ENCODE measurements around the gene ASCC3. TPM values are rescaled to one million over a fixed set of nuclear protein-coding genes. Genes with fewer than 3 reads are reported as not detected.

The ASCC3 gene
- total RNA-seq, 2 experiments from 2014 or later: 28.5 to 47.5 TPM

DNA sequence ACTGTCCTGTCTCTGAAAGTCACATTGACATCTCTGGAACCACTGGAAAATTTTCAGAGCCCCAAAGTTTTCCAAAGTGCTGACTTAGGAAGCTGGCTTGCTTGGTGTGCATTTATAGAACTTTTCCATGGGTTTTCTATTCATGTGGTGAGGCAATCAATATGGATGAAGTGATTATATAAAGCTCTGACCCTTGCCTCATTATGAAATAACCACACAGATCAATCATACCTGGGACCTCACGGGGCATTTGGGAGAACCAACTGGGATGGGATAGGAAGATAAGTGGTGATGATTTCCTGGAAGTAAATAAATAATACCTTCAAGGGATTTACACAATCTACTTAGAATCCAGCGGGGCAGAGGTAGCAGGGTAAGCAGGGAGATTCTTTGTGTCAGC, 393.5 kb downstream of the ASCC3 start:
- CTCF ChIA-PET (ENCODE audit: unreplicated experiment): no interaction called here
- Histone ChIP-seq H3K4me2 (ENCODE audit: low read length) (no peak overlapping the region), H3K79me2 (ENCODE audit: insufficient read depth, low read depth, low read length) (no peaks in the 10 kb centered on the region), H3K9me3 (ENCODE audit: low read length) (no peaks in the 10 kb centered on the region), H3K27ac (ENCODE audit: low read depth, low read length, poor library complexity, severe bottlenecking) (no peak overlapping the region), H4K20me1 (ENCODE audit: insufficient read depth, low read length) (no peaks in the 10 kb centered on the region), H3K4me1 (ENCODE audit: insufficient read depth, low read length, poor library complexity, severe bottlenecking) (no peaks in the 10 kb centered on the region), H3K9me2 (ENCODE audit: insufficient read depth, low read length) (no peaks in the 10 kb centered on the region), H3K36me3 (ENCODE audit: insufficient read depth, low read length) (no peaks in the 10 kb centered on the region), H2AFZ (ENCODE audit: low read length) (no peak overlapping the region), H3K4me3 (ENCODE audit: low read depth, low read length, poor library complexity, severe bottlenecking) (no peak overlapping the region)
- no TSS peak for BruUV-seq (replicated peaks)
- intact Hi-C loops (cut with micrococcal nuclease; ENCODE audit: unreplicated experiment): no loop called here
- no peak for DNase-seq (ENCODE audit: low spot score)
- POLR2A ChIA-PET: no interaction called here
- TF ChIP-seq, protein P1, sequence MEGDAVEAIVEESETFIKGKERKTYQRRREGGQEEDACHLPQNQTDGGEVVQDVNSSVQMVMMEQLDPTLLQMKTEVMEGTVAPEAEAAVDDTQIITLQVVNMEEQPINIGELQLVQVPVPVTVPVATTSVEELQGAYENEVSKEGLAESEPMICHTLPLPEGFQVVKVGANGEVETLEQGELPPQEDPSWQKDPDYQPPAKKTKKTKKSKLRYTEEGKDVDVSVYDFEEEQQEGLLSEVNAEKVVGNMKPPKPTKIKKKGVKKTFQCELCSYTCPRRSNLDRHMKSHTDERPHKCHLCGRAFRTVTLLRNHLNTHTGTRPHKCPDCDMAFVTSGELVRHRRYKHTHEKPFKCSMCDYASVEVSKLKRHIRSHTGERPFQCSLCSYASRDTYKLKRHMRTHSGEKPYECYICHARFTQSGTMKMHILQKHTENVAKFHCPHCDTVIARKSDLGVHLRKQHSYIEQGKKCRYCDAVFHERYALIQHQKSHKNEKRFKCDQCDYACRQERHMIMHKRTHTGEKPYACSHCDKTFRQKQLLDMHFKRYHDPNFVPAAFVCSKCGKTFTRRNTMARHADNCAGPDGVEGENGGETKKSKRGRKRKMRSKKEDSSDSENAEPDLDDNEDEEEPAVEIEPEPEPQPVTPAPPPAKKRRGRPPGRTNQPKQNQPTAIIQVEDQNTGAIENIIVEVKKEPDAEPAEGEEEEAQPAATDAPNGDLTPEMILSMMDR (conservative IDR thresholded peaks at IDR 0.05; ENCODE audit: low read length): no peak
- TF ChIP-seq EZH2phosphoT487 (IDR thresholded peaks at IDR 0.05; ENCODE audit: borderline replicate concordance, low read depth, low read length): no peak

DNA sequence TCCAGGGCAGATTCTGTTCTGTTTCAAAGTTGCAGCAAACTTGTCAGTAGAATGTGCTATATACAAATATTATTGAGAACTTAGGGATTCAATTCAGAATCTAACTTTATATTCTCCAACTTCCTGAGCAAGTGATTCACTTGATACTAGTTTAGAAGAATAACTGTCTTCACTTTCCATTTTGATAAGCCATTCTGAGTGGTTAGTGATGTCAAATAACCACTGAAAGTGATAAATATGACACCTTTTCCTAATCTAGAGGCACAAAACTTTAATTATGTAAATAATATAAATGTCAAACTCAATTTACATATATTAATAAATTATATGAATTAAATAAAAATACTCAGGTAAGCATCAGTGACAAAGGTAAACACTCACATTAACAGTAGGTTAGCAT, 395.9 kb downstream of the ASCC3 start:
- H3K4me3 ChIP-seq (ENCODE audit: low read depth, low read length, poor library complexity, severe bottlenecking): no peak overlapping the region
- DNase-seq (ENCODE audit: low spot score): no peak
- no peak overlapping the region for H3K27ac ChIP-seq (ENCODE audit: low read depth, low read length, poor library complexity, severe bottlenecking)
- H3K9me3 ChIP-seq (ENCODE audit: low read length): no peaks in the 10 kb centered on the region
- H3K4me1 ChIP-seq (ENCODE audit: insufficient read depth, low read length, poor library complexity, severe bottlenecking): no peaks in the 10 kb centered on the region
- TF ChIP-seq, protein P1 (conservative IDR thresholded peaks at IDR 0.05; ENCODE audit: low read length): no peak
- no peak for TF ChIP-seq EZH2phosphoT487 (IDR thresholded peaks at IDR 0.05; ENCODE audit: borderline replicate concordance, low read depth, low read length)
- H2AFZ ChIP-seq (ENCODE audit: low read length): no peak overlapping the region
- no peaks in the 10 kb centered on the region for H3K79me2 ChIP-seq (ENCODE audit: insufficient read depth, low read depth, low read length)
- no peaks in the 10 kb centered on the region for H3K9me2 ChIP-seq (ENCODE audit: insufficient read depth, low read length)
- ChIA-PET CTCF (ENCODE audit: unreplicated experiment) (no interaction called here), POLR2A (no interaction called here)
- H3K36me3 ChIP-seq (ENCODE audit: insufficient read depth, low read length): no peaks in the 10 kb centered on the region
- no TSS peak for BruUV-seq (replicated peaks)
- intact Hi-C loops (cut with micrococcal nuclease; ENCODE audit: unreplicated experiment): no loop called here
- peak overlapping the region; percentile 16; the same call in 1 of the 2 replicates for H3K4me2 ChIP-seq (ENCODE audit: low read length)
- no peaks in the 10 kb centered on the region for H4K20me1 ChIP-seq (ENCODE audit: insufficient read depth, low read length)

GRCh38 chr6:100484474-100484873, 396.7 kb downstream of the ASCC3 start:
- Histone ChIP-seq H3K4me1 (ENCODE audit: insufficient read depth, low read length, poor library complexity, severe bottlenecking) (no peaks in the 10 kb centered on the region), H3K9me2 (ENCODE audit: insufficient read depth, low read length) (no peaks in the 10 kb centered on the region), H2AFZ (ENCODE audit: low read length) (no peak overlapping the region), H3K9me3 (ENCODE audit: low read length) (no peaks in the 10 kb centered on the region), H3K79me2 (ENCODE audit: insufficient read depth, low read depth, low read length) (no peaks in the 10 kb centered on the region), H3K36me3 (ENCODE audit: insufficient read depth, low read length) (no peaks in the 10 kb centered on the region), H3K4me3 (ENCODE audit: low read depth, low read length, poor library complexity, severe bottlenecking) (no peak overlapping the region), H3K27ac (ENCODE audit: low read depth, low read length, poor library complexity, severe bottlenecking) (no peak overlapping the region), H4K20me1 (ENCODE audit: insufficient read depth, low read length) (no peaks in the 10 kb centered on the region), H3K4me2 (ENCODE audit: low read length) (peak overlapping the region; percentile 20; the same call in 1 of the 2 replicates)
- POLR2A ChIA-PET: no interaction called here
- CTCF ChIA-PET (ENCODE audit: unreplicated experiment): no interaction called here
- BruUV-seq (replicated peaks): no TSS peak
- DNase-seq (ENCODE audit: low spot score): no peak
- intact Hi-C loops (cut with micrococcal nuclease; ENCODE audit: unreplicated experiment): no loop called here
- TF ChIP-seq, protein P1 (conservative IDR thresholded peaks at IDR 0.05; ENCODE audit: low read length): no peak
- no peak for TF ChIP-seq EZH2phosphoT487 (IDR thresholded peaks at IDR 0.05; ENCODE audit: borderline replicate concordance, low read depth, low read length)

All from OCI-LY7 (cell line).